ENCODE results near the gene BMP2K.

Gene BMP2K

GRCh38 chr4:78737973-78738372, 38.2 kb upstream of the BMP2K start:
- Histone ChIP-seq H3F3A (ENCODE audit: control insufficient read depth, insufficient read depth) (peaks cover 4% of the 10 kb centered on the region; the same call in 1 of the 2 replicates), H3K4me2 (ENCODE audit: low read length) (no peak overlapping the region), H3K9me3 (ENCODE audit: control insufficient read depth, insufficient read depth, low read length) (no peaks in the 10 kb centered on the region), H3K27ac (ENCODE audit: low read depth, low read length) (no peak overlapping the region), H3K36me3 (ENCODE audit: control insufficient read depth, low read length) (no peaks in the 10 kb centered on the region), H3K4me3 (ENCODE audit: low read length) (no peak overlapping the region), H3K9me2 (replicated peaks; ENCODE audit: control insufficient read depth, low read length) (no peaks in the 10 kb centered on the region), H3K27me3 (ENCODE audit: control insufficient read depth, low read length) (no peaks in the 10 kb centered on the region), H4K20me1 (ENCODE audit: control insufficient read depth, insufficient read depth, low read depth, low read length) (no peaks in the 10 kb centered on the region), H3K4me1 (ENCODE audit: control insufficient read depth, low read length) (peaks cover 67% of the 10 kb centered on the region), H3K79me2 (ENCODE audit: control insufficient read depth, low read length) (no peaks in the 10 kb centered on the region)
- no peak for TF ChIP-seq CTCF (IDR thresholded peaks at IDR 0.05; ENCODE audit: low read depth, low read length, poor library complexity, severe bottlenecking)
- TF ChIP-seq EZH2phosphoT487 (IDR thresholded peaks at IDR 0.05; ENCODE audit: borderline replicate concordance, low read length) = no peak

- no peaks in the 10 kb centered on the region for H3K27me3 ChIP-seq (ENCODE audit: control insufficient read depth, low read length)
- TF ChIP-seq CTCF (IDR thresholded peaks at IDR 0.05; ENCODE audit: low read depth, low read length, poor library complexity, severe bottlenecking) (no peak), EZH2phosphoT487 (IDR thresholded peaks at IDR 0.05; ENCODE audit: borderline replicate concordance, low read length) (no peak)
- peaks cover 39% of the 10 kb centered on the region for H3K4me1 ChIP-seq (ENCODE audit: control insufficient read depth, low read length)
- H4K20me1 ChIP-seq (ENCODE audit: control insufficient read depth, insufficient read depth, low read depth, low read length) = no peaks in the 10 kb centered on the region
- no peak overlapping the region for H3K4me3 ChIP-seq (ENCODE audit: low read length)
- H3F3A ChIP-seq (ENCODE audit: control insufficient read depth, insufficient read depth) = no peaks in the 10 kb centered on the region
- no peaks in the 10 kb centered on the region for H3K36me3 ChIP-seq (ENCODE audit: control insufficient read depth, low read length)
- H3K9me3 ChIP-seq (ENCODE audit: control insufficient read depth, insufficient read depth, low read length) = no peaks in the 10 kb centered on the region
- no peaks in the 10 kb centered on the region for H3K9me2 ChIP-seq (replicated peaks; ENCODE audit: control insufficient read depth, low read length)
- no peak overlapping the region for H3K27ac ChIP-seq (ENCODE audit: low read depth, low read length)
- no peaks in the 10 kb centered on the region for H3K79me2 ChIP-seq (ENCODE audit: control insufficient read depth, low read length)
- H3K4me2 ChIP-seq (ENCODE audit: low read length) = no peak overlapping the region
Measured at GRCh38 chr4:78742300-78742699, 33.9 kb upstream of the BMP2K start.

- Histone ChIP-seq H3F3A (ENCODE audit: control insufficient read depth, insufficient read depth) (peaks cover 28% of the 10 kb centered on the region), H3K79me2 (ENCODE audit: control insufficient read depth, low read length) (no peaks in the 10 kb centered on the region), H3K27ac (ENCODE audit: low read depth, low read length) (no peak overlapping the region), H3K9me3 (ENCODE audit: control insufficient read depth, insufficient read depth, low read length) (no peaks in the 10 kb centered on the region), H3K27me3 (ENCODE audit: control insufficient read depth, low read length) (no peaks in the 10 kb centered on the region), H4K20me1 (ENCODE audit: control insufficient read depth, insufficient read depth, low read depth, low read length) (no peaks in the 10 kb centered on the region), H3K4me1 (ENCODE audit: control insufficient read depth, low read length) (peaks cover 65% of the 10 kb centered on the region), H3K4me3 (ENCODE audit: low read length) (no peak overlapping the region), H3K9me2 (replicated peaks; ENCODE audit: control insufficient read depth, low read length) (no peaks in the 10 kb centered on the region), H3K36me3 (ENCODE audit: control insufficient read depth, low read length) (no peaks in the 10 kb centered on the region), H3K4me2 (ENCODE audit: low read length) (no peak overlapping the region)
- TF ChIP-seq EZH2phosphoT487 (IDR thresholded peaks at IDR 0.05; ENCODE audit: borderline replicate concordance, low read length) (no peak), CTCF (IDR thresholded peaks at IDR 0.05; ENCODE audit: low read depth, low read length, poor library complexity, severe bottlenecking) (no peak)
Measured at GRCh38 chr4:78747475-78747922, 28.7 kb upstream of the BMP2K start.

All from DOHH2 (cell line).